Measurements from ENCODE around the gene LONRF2.

LONRF2 gene

DNA sequence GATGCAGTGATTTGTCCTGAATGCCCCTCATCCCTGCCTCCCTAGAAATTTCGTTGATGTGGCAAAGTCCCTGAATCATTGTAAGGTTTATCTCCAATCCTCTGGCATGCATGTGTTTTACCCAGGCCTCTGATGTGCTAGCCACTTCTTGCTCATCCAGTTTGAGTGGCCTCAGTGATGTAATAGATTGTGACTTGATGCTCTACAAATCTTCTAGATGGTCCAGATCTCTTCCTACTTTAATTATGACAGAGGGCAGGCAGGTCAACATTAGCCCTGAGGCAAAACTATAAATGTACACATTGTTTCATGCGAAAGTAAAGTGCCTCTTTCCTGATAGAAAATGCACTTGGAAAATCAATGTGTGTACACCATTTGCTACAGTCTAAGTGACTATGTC is 54.5 kb downstream of the LONRF2 start:
- H3K4me2 ChIP-seq: peak overlapping the region; percentile 47
- no peak for TF ChIP-seq Cebpa-rat (IDR thresholded peaks at IDR 0.05)
- H3K27ac ChIP-seq: no peak overlapping the region

DNA sequence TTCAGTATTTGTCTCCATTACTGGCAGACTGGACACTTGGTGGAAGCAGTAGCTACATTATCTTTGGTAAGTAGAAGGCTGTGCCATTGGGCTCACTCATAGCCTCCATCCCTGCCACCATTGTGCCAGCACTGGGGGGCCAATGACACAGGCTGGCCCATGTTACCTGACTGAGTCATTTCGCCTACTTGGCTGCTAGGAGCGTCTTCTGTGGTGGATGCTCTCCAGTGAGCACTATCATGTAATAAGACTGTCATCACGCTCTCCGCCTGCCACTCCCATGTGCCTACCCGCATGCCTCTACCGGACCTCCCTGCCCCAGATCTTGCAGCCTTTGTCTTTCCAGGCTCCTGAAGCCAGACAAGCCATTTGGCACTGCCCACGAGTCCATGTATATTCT is 56.2 kb downstream of the LONRF2 start:
- Histone ChIP-seq H3K9ac (no peak overlapping the region), H4K20me1 (no peaks in the 10 kb centered on the region), H3K4me3 (no peak overlapping the region), H3K27ac (no peak overlapping the region), H3K9me3 (no peaks in the 10 kb centered on the region), H3K27me3 (no peaks in the 10 kb centered on the region), H3K4me1 (peaks cover 19% of the 10 kb centered on the region), H3K36me3 (no peaks in the 10 kb centered on the region), H3K4me2 (no peak overlapping the region)
- TF ChIP-seq Cebpa-rat (IDR thresholded peaks at IDR 0.05): no peak

More for the DNA sequence above, 54.5 kb downstream of the LONRF2 start:
- H3K4me3 ChIP-seq: no peak overlapping the region
- H3K27me3 ChIP-seq: no peaks in the 10 kb centered on the region
- no peaks in the 10 kb centered on the region for H3K9me3 ChIP-seq
- H3K9ac ChIP-seq: no peak overlapping the region
- no peaks in the 10 kb centered on the region for H4K20me1 ChIP-seq
- no peaks in the 10 kb centered on the region for H3K36me3 ChIP-seq
- H3K4me1 ChIP-seq: peaks cover 19% of the 10 kb centered on the region

DNA sequence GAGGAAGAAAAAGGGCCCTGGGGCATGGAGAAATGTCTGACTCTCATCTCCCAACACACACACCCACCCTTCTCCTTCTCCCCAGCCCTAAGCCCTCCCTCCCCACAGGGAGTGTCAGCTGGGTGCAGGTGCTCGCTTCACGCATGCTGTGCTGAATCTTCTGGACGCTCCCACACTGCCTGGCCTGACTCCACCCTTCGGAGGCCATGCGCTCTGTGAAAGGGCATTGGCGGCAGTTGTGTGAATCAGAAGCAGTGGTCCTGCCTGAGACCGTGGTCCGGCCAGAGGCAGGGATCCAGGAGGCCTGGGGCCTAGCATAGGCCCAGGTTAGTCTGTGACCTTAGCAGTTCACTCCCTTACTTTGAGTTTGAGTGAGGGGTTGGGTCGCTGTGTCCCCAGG is 57.1 kb downstream of the LONRF2 start:
- no peak overlapping the region for H3K4me3 ChIP-seq
- H3K27ac ChIP-seq: no peak overlapping the region
- peaks cover 14% of the 10 kb centered on the region for H3K4me1 ChIP-seq
- no peaks in the 10 kb centered on the region for H4K20me1 ChIP-seq
- H3K4me2 ChIP-seq: no peak overlapping the region
- H3K9ac ChIP-seq: no peak overlapping the region
- no peak for TF ChIP-seq Cebpa-rat (IDR thresholded peaks at IDR 0.05)
- no peaks in the 10 kb centered on the region for H3K27me3 ChIP-seq
- no peaks in the 10 kb centered on the region for H3K36me3 ChIP-seq
- H3K9me3 ChIP-seq: no peaks in the 10 kb centered on the region

DNA sequence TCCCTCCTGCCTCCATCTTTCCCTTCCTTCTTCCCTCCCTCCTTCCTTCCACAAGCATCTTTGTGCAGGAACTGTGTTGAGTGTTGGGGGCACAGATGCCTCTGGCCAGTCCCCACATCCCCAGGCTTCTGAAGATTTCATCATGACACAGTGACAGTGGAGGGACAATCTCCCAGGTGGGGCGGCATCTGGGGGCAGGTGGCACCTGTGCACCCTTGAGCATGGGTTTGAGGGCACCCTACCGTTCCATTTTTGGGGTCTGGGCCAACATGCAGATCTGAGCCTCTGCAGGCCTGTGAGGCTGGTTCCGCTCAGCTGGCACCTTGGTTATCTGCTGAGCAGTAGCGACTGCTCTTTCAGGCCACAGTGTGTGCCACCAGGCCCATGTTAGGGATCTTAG is 57.6 kb downstream of the LONRF2 start:
- H4K20me1 ChIP-seq: no peaks in the 10 kb centered on the region
- peaks cover 14% of the 10 kb centered on the region for H3K4me1 ChIP-seq
- no peak overlapping the region for H3K27ac ChIP-seq
- no peak overlapping the region for H3K4me3 ChIP-seq
- H3K9ac ChIP-seq: no peak overlapping the region
- no peaks in the 10 kb centered on the region for H3K27me3 ChIP-seq
- no peak for TF ChIP-seq Cebpa-rat (IDR thresholded peaks at IDR 0.05)
- H3K4me2 ChIP-seq: no peak overlapping the region
- H3K9me3 ChIP-seq: no peaks in the 10 kb centered on the region
- no peaks in the 10 kb centered on the region for H3K36me3 ChIP-seq

DNA sequence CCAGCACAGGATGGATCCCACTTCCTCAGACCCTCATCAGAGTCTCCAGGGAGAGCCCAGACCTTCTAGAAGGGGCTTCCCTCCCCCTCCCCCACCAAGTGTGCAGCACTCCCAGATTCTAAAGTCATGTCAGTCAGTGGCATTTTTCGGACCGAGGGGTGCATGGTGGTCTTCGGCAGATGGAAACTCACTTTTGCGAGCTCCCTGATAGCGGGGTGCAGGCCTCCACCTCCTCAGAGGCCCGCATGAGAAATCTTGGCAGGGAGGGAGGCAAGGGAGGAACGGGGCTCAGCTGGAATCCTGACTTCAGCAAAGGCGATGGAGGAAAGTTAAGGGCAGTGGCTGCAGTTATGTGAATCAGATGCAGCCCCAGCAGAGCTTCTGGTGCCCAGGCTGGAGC is 58.2 kb downstream of the LONRF2 start:
- Histone ChIP-seq H3K4me2 (no peak overlapping the region), H3K9ac (no peak overlapping the region), H4K20me1 (no peaks in the 10 kb centered on the region), H3K4me3 (no peak overlapping the region), H3K27ac (no peak overlapping the region), H3K9me3 (no peaks in the 10 kb centered on the region), H3K36me3 (no peaks in the 10 kb centered on the region), H3K27me3 (no peaks in the 10 kb centered on the region), H3K4me1 (peaks cover 14% of the 10 kb centered on the region)
- no peak for TF ChIP-seq Cebpa-rat (IDR thresholded peaks at IDR 0.05)

DNA sequence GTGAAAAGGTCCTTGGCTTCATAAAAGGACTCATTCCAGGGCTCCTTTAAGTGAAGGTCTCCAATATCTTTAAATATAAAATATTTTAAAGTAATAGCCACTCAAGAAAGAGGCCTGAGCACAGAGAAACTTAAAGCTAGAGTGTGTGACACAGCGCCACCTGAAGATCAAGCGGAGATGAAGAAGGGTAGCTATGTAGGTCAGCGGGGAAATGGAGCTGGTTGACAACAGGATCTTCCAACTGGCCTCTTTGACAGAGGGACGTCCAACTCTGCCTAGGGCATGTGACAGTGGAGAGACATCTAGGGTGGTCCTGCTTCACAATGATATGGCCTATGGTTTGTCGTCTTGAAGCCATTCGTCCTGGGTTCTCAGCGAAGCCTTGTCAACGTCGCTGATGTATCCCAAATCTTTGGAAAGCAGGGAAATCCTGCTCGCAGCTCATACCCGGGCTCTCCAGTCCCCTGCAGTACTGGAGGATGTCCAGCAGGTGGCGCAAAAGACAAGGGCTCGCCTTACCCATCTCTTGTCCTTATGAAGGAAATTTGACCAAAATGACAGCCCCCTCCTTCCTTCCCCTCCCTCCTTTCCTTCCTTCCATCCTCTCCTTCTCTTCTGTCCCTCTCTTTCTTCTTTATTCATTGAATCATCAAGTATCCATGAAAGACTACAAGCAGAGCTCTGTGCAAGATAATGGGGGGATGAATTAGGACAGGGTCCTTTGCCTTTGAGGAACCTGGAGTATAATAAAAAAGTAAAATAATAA is 59.6 kb downstream of the LONRF2 start:
- H3K27me3 ChIP-seq: no peaks in the 10 kb centered on the region
- H3K4me1 ChIP-seq: peaks cover 4% of the 10 kb centered on the region
- H4K20me1 ChIP-seq: no peaks in the 10 kb centered on the region
- no peaks in the 10 kb centered on the region for H3K9me3 ChIP-seq
- H3K36me3 ChIP-seq: no peaks in the 10 kb centered on the region
- H3K4me2 ChIP-seq: no peak overlapping the region
- H3K4me3 ChIP-seq: no peak overlapping the region
- no peak for TF ChIP-seq Cebpa-rat (IDR thresholded peaks at IDR 0.05)
- no peak overlapping the region for H3K27ac ChIP-seq
- no peak overlapping the region for H3K9ac ChIP-seq

DNA sequence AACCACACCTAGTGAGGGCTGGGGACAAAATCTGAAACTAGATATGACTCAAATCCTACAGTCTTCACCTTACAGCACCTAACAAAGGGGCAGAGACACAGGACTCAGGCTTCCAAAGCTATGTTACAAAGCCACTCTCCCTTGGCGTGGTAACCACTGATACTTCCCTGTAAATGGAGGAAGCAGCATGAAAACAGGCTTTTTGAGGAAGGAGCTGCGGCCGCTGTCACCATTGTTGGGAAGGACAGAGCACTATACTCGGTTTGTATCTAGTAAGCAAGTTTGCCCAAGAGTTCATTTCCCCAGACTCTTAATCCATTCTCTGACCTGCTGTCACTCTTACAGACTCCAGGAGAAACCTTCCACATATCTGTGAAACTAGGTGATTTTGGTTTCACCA is 60.3 kb downstream of the LONRF2 start:
- Histone ChIP-seq H4K20me1 (no peaks in the 10 kb centered on the region), H3K9me3 (no peaks in the 10 kb centered on the region), H3K27me3 (no peaks in the 10 kb centered on the region), H3K27ac (no peak overlapping the region), H3K9ac (no peak overlapping the region), H3K4me3 (no peak overlapping the region), H3K4me2 (no peak overlapping the region), H3K36me3 (no peaks in the 10 kb centered on the region), H3K4me1 (peaks cover under 1% of the 10 kb centered on the region; the same call in 1 of the 2 replicates)
- no peak for TF ChIP-seq Cebpa-rat (IDR thresholded peaks at IDR 0.05)

DNA sequence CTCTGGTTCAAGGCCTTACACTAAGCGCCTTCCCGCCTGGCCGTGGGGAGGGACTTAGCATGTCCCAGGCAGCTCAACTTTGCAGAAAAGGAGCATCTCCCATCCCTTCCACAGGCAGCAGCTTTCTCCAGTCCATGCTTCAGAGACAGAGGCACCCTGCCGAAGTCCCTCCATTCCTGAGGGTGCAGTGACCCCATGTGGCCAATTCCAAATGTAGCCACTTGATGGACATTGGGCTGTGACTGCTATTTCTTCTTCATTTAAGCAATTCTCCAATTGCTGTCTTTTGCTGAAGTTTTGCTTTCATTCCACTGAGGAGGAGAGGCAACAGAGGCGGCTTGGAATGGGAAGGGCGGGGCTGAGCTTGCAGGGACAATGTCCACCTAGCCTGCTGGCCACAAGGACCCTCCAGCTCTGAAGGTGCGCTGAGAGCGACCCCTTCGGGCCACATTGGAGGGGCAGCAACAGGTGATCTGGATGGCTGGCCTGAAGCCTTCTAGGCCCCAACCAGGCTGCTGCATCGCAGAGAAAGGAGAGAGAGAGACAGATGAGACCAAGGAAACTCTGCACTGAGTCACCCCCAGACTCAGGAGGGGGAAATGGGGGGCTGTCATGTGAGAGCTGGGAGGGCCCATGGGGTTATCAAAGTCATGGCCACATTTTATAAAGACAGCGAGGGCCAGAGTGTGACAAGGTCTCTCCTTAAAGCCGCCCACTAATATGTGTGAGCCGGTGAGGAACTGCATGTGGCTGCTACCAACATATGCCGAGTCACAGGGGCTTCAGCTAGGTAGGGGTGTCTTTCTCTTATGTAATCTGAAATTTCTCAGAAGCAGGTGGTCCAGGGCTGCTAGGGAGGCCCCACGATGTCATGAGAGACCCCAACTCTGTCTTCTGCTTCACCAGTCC is 61.3 kb downstream of the LONRF2 start:
- Histone ChIP-seq H3K9me3 (no peaks in the 10 kb centered on the region), H4K20me1 (no peaks in the 10 kb centered on the region), H3K27me3 (no peaks in the 10 kb centered on the region), H3K27ac (no peak overlapping the region), H3K36me3 (no peaks in the 10 kb centered on the region), H3K4me3 (no peak overlapping the region), H3K9ac (no peak overlapping the region), H3K4me2 (no peak overlapping the region), H3K4me1 (peaks cover 11% of the 10 kb centered on the region)
- TF ChIP-seq Cebpa-rat (IDR thresholded peaks at IDR 0.05): no peak

DNA sequence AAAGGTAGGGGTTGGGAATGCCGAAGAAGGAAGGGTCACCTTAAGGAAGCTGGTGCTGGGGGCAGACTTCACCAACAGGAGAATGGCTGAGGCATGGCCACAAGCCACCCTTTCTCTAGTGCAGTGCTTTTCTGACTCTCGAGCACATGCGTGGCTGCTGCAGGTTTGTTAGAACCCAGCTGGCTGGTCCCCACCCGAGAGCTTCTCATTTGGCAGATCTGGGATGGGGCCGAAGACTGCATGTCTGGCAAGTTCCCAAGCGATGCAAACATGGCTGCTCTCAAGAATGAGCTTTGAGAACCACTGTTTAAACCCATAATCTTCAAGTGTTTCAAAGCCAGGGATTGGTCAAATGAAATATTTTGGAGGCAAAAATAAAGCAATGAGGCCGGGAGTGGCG is 63.2 kb downstream of the LONRF2 start:
- Histone ChIP-seq H3K9me3 (no peaks in the 10 kb centered on the region), H3K4me3 (no peak overlapping the region), H3K9ac (no peak overlapping the region), H3K36me3 (no peaks in the 10 kb centered on the region), H3K27ac (no peak overlapping the region), H4K20me1 (no peaks in the 10 kb centered on the region), H3K4me1 (peaks cover 13% of the 10 kb centered on the region), H3K4me2 (no peak overlapping the region), H3K27me3 (no peaks in the 10 kb centered on the region)
- TF ChIP-seq Cebpa-rat (IDR thresholded peaks at IDR 0.05): no peak

DNA sequence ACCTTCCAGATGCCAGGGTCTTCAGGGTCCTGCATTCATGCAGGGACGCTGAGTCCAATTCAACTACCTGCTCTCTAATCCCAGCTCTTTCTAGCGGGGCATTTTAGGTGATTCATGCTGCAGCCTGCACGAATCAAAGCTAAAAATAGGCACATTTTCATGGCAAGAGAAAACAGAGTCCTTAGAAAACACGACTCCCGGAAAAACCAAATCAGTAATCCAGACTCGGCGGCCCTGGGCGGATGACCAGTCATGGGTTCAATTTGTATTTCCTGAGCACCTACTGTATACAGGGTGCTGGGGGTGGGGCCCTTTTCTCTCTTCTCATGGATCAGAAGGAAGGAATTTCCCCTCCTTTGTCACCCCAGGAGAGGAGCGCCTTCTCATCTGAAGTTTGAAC is 64.4 kb downstream of the LONRF2 start:
- H3K9ac ChIP-seq: no peak overlapping the region
- H3K9me3 ChIP-seq: no peaks in the 10 kb centered on the region
- H4K20me1 ChIP-seq: no peaks in the 10 kb centered on the region
- no peak overlapping the region for H3K27ac ChIP-seq
- no peak for TF ChIP-seq Cebpa-rat (IDR thresholded peaks at IDR 0.05)
- H3K4me3 ChIP-seq: no peak overlapping the region
- H3K4me2 ChIP-seq: no peak overlapping the region
- H3K27me3 ChIP-seq: no peaks in the 10 kb centered on the region
- no peaks in the 10 kb centered on the region for H3K36me3 ChIP-seq
- H3K4me1 ChIP-seq: peaks cover 23% of the 10 kb centered on the region
